G401 (cell line): Measurements from ENCODE around the gene TAF11L9. TPM values are rescaled to one million over a fixed set of nuclear protein-coding genes. Genes with fewer than 3 reads are reported as not detected.
"Not testable (repeated sequence)": the region's sequence is repeated elsewhere in the genome, so short reads cannot be mapped to it uniquely, and the experiment has no call there.

Experiments
- DNase-seq: peaks from one replicate; pipeline ENCODE4 v3.0.0-alpha.2; 2015; ENCODE audit warnings: low spot score
- in situ Hi-C: cut with HindIII; loops from 2 replicates; pipeline ENCODE4 v1.10.0; 2016; ENCODE audit warnings: low sequenced_read_pairs, mixed read lengths
- total RNA-seq: library from RNA; depleted of rRNA; stranded (reverse); fragments of >200 nt; shearing (Covaris generic); gene quantifications from 2 replicates; pipeline ENCODE4 v1.2.3, GENCODE V29; 2014; rRNA removed

TAF11L9 gene
- total RNA-seq, result not detected in 2 replicates

DNA sequence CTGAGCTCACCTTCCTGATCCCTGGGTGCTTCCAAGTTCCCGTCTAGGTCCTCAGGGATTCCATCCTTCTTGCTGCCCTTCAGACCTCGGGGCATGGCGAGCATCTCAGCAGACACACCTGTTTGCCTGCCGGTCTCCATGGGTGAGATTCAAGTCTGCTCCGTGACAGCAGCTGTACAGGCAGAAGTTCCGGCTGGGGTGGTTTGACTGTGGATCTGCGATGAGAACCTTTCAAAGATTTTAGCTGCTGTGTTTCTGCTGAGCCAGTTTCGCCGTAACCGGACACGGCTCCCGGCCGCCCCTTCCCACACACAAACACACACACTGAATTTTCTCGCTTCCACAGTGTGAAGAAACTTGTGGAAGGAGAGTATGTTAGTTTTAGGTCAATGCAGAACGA is at the start of gene TAF11L9:
TSS of gene TAF11L9 (minus strand) at position 140 of the 400 bp plus-strand sequence.
- DNase-seq, in situ Hi-C loops: not testable (repeated sequence)

DNA sequence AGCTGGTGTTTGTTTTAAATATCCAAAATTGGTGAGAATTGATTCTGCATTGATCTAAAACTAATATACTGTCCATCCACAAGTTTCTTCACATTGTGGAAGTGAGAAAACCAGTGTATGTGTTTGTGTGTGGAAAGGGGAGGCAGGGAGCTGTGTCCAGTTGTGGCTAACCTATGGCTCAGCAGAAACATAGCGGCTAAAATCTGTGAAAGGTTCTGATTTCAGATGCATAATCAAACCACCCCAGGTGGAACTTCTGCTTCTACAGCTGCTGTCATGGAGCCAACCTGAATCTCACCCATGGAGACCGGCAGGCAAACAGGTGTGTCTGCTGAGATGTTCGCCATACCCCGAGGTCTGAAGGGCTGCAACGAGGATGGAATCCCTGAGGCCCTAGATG is 40.0 kb upstream of the TAF11L9 start, which contains the start of gene TAF11L14:
TSS of gene TAF11L14 (plus strand) at position 301 of the 400 bp plus-strand sequence.
- DNase-seq, result no peak
- in situ Hi-C loops, result no loop called here

GRCh38 chr5:17631788-17632187 is 37.6 kb upstream of the TAF11L9 start, which contains the start of gene TAF11L13:
TAF11L13 (plus strand) TSS chr5:17632088.
- in situ Hi-C loops, result not testable (repeated sequence)

GRCh38 chr5:17625686-17626085 is 31.5 kb upstream of the TAF11L9 start:
- in situ Hi-C loops, result no loop called here
- DNase-seq, result no peak

More at GRCh38 chr5:17631788-17632187, 37.6 kb upstream of the TAF11L9 start, which contains the start of gene TAF11L13:
- not testable (repeated sequence) for DNase-seq

DNA sequence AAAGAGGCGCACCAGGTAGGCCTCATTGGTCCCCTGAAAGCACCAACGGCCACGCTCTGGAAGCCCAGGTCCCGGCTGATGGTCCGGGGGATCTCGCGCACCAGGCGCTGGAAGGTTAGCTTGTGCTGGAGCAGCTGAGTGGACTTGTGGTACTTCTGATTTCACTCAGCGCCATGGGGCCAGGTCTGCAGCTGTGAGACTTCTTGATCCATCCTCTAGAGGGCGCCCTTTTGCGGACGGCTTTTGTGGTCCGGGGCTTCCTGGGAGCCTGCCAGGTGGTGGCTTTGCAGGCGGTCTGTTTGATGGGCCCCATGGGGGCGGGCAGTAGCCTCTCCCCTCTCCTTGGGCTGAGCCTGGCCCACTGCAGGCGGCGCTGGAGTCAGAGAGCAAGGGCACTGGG is 26.4 kb upstream of the TAF11L9 start:
- no peak for DNase-seq
- in situ Hi-C loops, result no loop called here

- no peak for DNase-seq
- in situ Hi-C loops, result no loop called here
Measured at GRCh38 chr5:17619354-17619753, 25.2 kb upstream of the TAF11L9 start.

DNA sequence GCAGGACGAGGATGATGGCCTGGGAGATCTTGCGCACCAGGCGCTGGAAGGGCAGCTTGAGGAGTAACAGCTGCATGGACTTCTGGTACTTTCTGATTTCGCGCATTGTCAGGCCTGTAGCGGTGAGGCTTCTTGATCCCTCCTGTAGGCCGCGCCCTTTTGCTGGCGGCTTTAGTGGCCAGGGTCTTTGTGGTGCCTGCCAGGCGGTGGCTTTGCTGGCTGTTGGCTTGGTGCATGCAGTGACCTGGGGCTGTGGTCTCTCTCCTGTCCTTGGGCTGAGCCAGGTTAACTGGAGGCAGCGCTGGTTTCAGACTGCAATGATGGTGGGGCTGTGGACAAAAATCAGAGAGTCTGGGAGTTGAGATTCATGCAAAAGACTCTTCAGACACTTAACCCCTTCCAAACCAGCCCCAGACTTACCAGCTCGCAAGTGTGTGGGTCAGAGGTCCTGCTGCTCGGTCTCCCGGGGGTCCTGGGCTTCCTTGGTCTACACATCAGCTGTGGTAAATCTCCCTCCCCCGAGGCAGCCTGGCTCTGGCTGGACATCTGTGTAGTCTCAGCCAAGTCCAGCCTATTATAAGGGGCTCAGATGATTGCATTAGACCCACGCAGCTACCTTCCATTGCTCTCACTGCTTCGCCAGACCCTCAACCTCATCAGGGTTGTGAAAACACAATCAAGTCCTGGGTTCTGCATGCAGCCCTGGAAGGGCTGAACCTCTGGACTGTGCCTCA is 20.8 kb upstream of the TAF11L9 start:
- no peak for DNase-seq
- in situ Hi-C loops, result no loop called here

- in situ Hi-C loops, DNase-seq: not testable (repeated sequence)
Measured at GRCh38 chr5:17610092-17610491, 15.9 kb upstream of the TAF11L9 start, which contains the start of gene TAF11L12. TAF11L12 (plus strand) TSS chr5:17610392.

GRCh38 chr5:17607461-17607860 is 13.3 kb upstream of the TAF11L9 start:
- DNase-seq, in situ Hi-C loops: not testable (repeated sequence)

DNA sequence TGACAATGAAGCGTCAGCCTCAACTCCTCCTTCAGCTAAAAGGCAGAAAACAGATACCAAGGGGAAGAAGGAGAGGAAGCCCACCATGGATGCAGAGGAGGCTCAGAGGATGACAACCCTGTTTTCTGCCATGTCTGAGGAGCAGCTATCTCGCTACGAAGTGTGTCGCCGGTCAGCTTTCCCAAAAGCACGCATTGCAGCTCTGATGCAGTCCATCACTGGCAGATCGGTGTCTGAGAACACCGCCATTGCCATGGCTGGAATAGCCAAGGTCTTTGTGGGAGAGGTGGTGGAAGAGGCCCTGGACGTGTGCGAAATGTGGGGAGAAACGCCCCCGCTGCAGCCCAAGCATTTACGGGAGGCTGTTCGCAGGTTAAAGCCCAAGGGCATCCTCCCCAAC is 10.8 kb upstream of the TAF11L9 start:
- DNase-seq, result no peak
- in situ Hi-C loops, result no loop called here

GRCh38 chr5:17603880-17604279 is 9.7 kb upstream of the TAF11L9 start, which contains the start of gene TAF11L11:
TAF11L11 (plus strand) TSS chr5:17604183.
- DNase-seq, in situ Hi-C loops: not testable (repeated sequence)

- in situ Hi-C loops, DNase-seq: not testable (repeated sequence)
Measured at GRCh38 chr5:17597728-17598127, 3.5 kb upstream of the TAF11L9 start, which contains the start of gene TAF11L10. TAF11L10 (minus strand) TSS chr5:17597828.

GRCh38 chr5:17590860-17591259 is 3.3 kb downstream of the TAF11L9 start, which contains the start of gene TAF11L8:
TAF11L8 (minus strand) TSS chr5:17590960.
- in situ Hi-C loops, DNase-seq: not testable (repeated sequence)

DNA sequence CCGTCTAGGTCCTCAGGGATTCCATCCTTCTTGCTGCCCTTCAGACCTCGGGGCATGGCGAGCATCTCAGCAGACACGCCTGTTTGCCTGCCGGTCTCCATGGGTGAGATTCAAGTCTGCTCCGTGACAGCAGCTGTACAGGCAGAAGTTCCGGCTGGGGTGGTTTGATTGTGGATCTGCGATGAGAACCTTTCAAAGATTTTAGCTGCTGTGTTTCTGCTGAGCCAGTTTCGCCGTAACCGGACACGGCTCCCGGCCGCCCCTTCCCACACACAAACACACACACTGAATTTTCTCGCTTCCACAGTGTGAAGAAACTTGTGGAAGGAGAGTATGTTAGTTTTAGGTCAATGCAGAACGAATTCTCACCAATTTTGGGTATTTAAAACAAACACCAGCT is 8.5 kb downstream of the TAF11L9 start, which contains the start of gene TAF11L7:
TSS of gene TAF11L7 (minus strand) at position 101 of the 400 bp plus-strand sequence.
- DNase-seq, in situ Hi-C loops: not testable (repeated sequence)

Other genes with a start within 250 kb of the TAF11L9 start
- not detected in 2 replicates for gene TAF11L2, start 96.2 kb downstream of the TAF11L9 start, total RNA-seq
- gene TAF11L3, start 76.0 kb downstream of the TAF11L9 start, total RNA-seq, result not detected in 2 replicates
- not detected in 2 replicates for gene TAF11L4, start 72.6 kb downstream of the TAF11L9 start, total RNA-seq
- gene TAF11L5, start 69.2 kb downstream of the TAF11L9 start, total RNA-seq, result not detected in 2 replicates
- gene TAF11L6, start 65.7 kb downstream of the TAF11L9 start, total RNA-seq, result not detected in 2 replicates
- not detected in 2 replicates for gene TAF11L7, start 8.6 kb downstream of the TAF11L9 start, total RNA-seq
- gene TAF11L8, start 3.4 kb downstream of the TAF11L9 start, total RNA-seq, result not detected in 2 replicates
- not detected in 2 replicates for gene TAF11L10, start 3.4 kb upstream of the TAF11L9 start, total RNA-seq
- 0.31 TPM in 1 of 2 replicates, not detected in the other for gene TAF11L11, start 9.8 kb upstream of the TAF11L9 start, total RNA-seq
- gene TAF11L12, start 16.0 kb upstream of the TAF11L9 start, total RNA-seq, result 0.10 and 0.31 TPM in 2 replicates
- not detected in 2 replicates for gene TAF11L13, start 37.7 kb upstream of the TAF11L9 start, total RNA-seq
- gene TAF11L14, start 40.1 kb upstream of the TAF11L9 start, total RNA-seq, result not detected in 2 replicates